Stimulated activated naive CD8-positive, alpha-beta T cell treated with anti-CD3 and anti-CD28 coated beads, Interleukin-15, amount 100 ng/mL, for 72 hours (primary cell): ENCODE results near the gene RIMBP2.
"Not testable (repeated sequence)": the region's sequence is repeated elsewhere in the genome, so short reads cannot be mapped to it uniquely, and the experiment has no call there.

ENCODE experiments used
- ATAC-seq: fragments of 150-1000 bp; cut with Tn5 transposase; 2 replicates; pipeline ENCODE4 v1.10.0; 2021; ENCODE audit warnings: mild to moderate bottlenecking, moderate library complexity
- DNase-seq, 2 donors: peaks; one replicate each; pipeline ENCODE4 v3.0.0; 2021 to 2022
- H3K27ac Mint-ChIP-seq, 2 donors: one replicate each; pipeline ENCODE4 v1.8.0; 2022; ENCODE audit warnings: mild to moderate bottlenecking in 2 of 2, mixed read lengths in 2 of 2, moderate library complexity in 2 of 2
- H3K27me3 Mint-ChIP-seq: one replicate; pipeline ENCODE4 v1.8.0; 2022; ENCODE audit warnings: mixed read lengths
- H3K4me1 Mint-ChIP-seq: one replicate; pipeline ENCODE4 v1.8.0; 2022; ENCODE audit warnings: mild to moderate bottlenecking, mixed read lengths
- H3K4me3 Mint-ChIP-seq, 2 donors: one replicate each; pipeline ENCODE4 v1.8.0; 2022; ENCODE audit warnings: mild to moderate bottlenecking in 2 of 2, mixed read lengths in 2 of 2, moderate library complexity in 1 of 2
- H3K9me3 Mint-ChIP-seq, 2 donors: one replicate each; pipeline ENCODE4 v1.8.0; 2022; ENCODE audit warnings: mixed read lengths in 2 of 2

RIMBP2 gene

DNA sequence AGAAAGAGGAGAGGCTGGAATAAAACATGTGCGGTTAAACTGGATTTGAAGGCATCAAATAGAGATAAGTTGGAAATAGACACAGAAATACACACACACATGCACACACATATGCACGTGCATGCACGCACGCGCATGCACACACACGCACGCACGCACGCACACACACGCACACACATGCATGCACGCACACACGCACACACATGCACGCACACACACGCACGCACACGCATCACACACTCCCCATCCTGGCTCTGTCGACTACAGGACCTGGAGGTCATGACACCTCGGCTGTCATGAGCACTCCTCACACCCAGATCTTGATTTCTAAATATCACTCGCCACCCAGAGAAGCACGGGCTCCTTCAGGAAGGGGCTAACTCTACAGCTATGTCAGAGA lies 51.8 kb downstream of the RIMBP2 start:
- H3K27ac Mint-ChIP-seq: no peak overlapping the region
- no peak for DNase-seq
- H3K4me1 Mint-ChIP-seq: no peaks in the 10 kb centered on the region
- H3K4me3 Mint-ChIP-seq: no peak overlapping the region
- peaks cover 16% of the 10 kb centered on the region for H3K27me3 Mint-ChIP-seq
- H3K9me3 Mint-ChIP-seq: peaks cover 5 to 22% of the 10 kb centered on the region in 2 donors
- ATAC-seq: no peak

DNA sequence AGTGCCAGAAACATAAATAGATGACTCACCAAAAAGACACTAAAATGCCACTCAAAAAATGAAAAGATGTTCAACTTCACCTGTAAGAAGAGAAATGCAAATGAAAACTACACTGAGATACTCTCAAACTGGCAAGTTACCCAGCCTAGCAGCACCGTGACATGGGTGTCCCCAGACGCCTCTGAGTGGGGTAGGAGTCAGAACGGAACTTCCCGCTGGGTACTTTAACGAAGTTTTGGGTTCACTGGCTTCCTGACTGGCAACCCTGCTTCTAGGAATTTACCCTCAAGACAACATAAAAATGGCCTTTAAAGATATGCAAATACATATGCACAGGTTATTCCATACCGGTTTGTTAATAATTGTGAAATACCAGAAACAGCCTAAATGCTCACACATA lies 52.6 kb downstream of the RIMBP2 start:
- ATAC-seq: no peak
- no peak overlapping the region for H3K4me3 Mint-ChIP-seq
- H3K9me3 Mint-ChIP-seq: peaks cover 5 to 15% of the 10 kb centered on the region in 2 donors
- DNase-seq: no peak
- H3K27me3 Mint-ChIP-seq: peaks cover 16% of the 10 kb centered on the region
- no peak overlapping the region for H3K27ac Mint-ChIP-seq
- H3K4me1 Mint-ChIP-seq: no peaks in the 10 kb centered on the region

DNA sequence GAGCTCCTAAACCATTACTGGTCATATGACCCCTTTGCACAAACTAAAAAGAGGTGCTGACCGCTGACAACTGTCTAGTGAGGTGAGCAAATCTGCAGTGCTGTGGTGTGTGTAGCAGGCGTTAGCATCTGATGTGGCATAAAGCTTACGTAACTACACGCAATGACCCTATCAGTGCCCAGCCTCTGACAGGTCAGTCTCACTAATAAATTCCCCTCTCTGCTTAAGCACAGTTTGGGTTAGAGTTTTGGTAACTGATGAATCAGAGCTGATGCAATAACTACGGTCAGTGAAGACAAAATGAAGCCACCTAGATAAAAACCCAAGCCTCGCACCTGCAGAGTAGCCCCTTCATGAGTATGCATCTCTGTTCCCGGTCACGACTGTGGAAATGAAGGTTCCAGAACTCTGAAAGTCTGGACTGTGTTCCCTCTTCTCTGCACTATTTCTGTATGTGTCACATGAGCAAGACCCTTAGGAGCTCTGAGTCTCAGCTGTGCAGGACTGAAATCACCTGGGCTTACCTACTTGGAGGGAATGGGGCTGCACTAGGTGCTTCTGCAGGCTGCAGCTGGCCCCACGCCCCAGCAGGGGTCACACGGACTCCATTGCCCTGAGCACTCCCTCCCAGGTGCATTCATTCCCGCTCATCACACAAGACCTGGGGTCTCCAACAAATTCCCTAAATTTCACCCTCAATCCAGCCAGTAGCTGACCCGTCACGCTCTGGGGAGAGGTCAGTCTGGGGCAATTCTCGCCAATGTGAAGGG lies 54.4 kb downstream of the RIMBP2 start:
- no peak for DNase-seq
- H3K27ac Mint-ChIP-seq: peak overlapping the region in 1 of 2 donors; percentile 43
- no peaks in the 10 kb centered on the region for H3K4me1 Mint-ChIP-seq

DNA sequence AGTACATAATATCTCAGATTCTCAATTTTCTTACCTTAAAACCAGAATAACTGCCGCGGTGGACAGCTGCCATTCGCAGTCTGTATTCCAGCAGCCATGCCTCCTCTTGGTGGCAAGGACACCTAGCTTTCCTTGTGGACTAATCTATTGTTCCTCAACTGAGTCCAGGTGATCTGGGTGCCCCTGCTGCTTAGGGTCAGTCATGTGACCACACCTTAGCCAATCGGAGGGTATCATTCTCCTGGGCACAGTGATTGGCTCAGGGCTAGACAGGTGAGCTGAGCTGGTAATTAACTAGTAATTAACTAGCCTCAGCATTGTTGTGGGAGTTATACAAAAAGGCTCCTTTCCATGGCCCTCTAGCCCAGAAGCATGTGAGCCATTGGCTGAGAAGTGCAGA lies 55.0 kb downstream of the RIMBP2 start:
- no peak for DNase-seq
- no peak for ATAC-seq
- H3K27me3 Mint-ChIP-seq: peaks cover 16% of the 10 kb centered on the region
- H3K4me1 Mint-ChIP-seq: no peaks in the 10 kb centered on the region
- H3K27ac Mint-ChIP-seq: peak overlapping the region in 1 of 2 donors; percentile 43
- no peaks in the 10 kb centered on the region for H3K9me3 Mint-ChIP-seq
- no peak overlapping the region for H3K4me3 Mint-ChIP-seq

More for the DNA sequence above, 54.4 kb downstream of the RIMBP2 start:
- no peak overlapping the region for H3K4me3 Mint-ChIP-seq
- H3K27me3 Mint-ChIP-seq: peaks cover 16% of the 10 kb centered on the region
- no peaks in the 10 kb centered on the region for H3K9me3 Mint-ChIP-seq
- ATAC-seq: no peak

DNA sequence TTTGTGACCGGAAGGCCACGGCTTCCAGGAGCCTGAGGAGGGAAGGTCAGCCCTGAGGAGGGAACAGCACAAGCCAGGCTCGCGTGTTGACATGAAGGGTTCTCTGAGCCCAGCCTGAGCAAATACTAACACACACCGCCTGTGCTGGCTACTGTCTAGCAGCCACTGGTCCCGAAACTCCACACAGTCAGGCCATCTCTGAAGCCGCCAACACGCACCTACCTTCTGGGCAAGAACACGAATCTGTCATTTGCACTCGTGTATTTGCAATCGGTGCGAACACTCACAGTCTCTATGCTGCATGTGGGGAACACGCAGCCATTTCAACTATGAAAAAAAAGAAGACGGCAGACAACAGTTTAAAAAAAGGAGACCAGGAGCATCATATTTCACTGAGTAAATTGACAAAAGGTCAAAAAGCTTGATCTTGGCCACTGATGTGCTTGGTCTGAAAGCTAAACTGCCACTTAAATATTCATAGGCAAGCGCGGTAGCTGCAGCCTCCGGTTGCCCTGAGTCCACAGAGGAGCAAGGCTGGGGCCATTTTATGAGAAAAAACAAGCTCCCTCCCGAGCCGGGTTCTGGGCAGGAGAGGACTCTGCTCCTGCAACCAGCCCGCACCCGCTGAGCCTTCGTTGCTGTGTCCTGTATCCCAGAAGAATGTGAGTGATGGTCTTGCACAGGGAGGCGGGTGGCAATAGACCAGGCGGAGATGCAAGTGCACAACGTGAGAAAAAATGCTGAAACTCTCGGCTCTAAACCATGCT lies 57.8 kb downstream of the RIMBP2 start:
- H3K27ac Mint-ChIP-seq: no peak overlapping the region
- H3K4me3 Mint-ChIP-seq: no peak overlapping the region
- H3K4me1 Mint-ChIP-seq: no peaks in the 10 kb centered on the region
- DNase-seq: no peak
- ATAC-seq: no peak
- peaks cover 0 to 20% of the 10 kb centered on the region in 2 donors for H3K9me3 Mint-ChIP-seq
- H3K27me3 Mint-ChIP-seq: peaks cover 16% of the 10 kb centered on the region

DNA sequence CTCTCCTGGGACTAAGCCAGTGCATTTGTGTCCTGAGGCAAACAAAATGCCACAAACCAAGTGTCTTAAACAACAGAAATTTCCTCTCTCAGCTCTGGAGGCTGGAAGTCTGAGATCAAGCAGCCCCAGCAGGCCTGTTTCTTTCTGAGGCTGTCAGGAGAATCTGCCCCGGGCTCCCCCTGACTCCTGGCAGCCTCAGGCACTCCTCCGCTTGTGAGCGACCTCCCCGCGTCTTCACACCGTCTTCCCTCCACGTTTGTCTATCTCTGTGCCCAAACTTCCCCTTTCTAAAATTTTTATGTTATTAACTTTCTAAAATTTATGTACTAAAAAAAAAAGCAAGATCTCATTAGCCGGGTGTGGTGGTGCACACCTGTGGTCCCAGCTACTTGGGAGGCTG lies 59.7 kb downstream of the RIMBP2 start:
- Mint-ChIP-seq H3K27me3 (peaks cover 15% of the 10 kb centered on the region), H3K27ac (no peak overlapping the region), H3K4me3 (no peak overlapping the region), H3K4me1 (no peaks in the 10 kb centered on the region), H3K9me3 (peaks cover 0 to 28% of the 10 kb centered on the region in 2 donors)
- DNase-seq (no peak), ATAC-seq (no peak)

DNA sequence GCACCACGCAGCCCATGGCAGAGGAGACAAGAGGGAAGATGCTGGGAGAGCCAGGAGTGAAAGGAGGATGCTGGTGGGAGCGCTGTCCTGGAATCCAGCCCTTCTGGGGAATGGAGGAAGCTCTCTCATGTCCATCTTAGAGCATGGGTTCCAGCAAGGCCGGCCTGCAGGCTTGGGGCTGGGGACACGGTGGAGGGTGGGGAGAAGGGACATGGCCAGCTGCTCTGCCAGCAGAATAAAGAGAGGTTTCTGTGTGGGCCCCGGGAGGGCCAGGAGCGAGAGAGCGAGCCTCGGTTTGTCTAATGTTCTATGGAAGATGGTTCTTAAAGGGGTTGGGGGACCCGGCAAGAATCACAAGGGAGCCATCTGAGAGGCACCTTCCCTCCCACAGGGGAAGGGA lies 60.2 kb downstream of the RIMBP2 start:
- no peak overlapping the region for H3K27ac Mint-ChIP-seq
- ATAC-seq (no peak), DNase-seq (no peak)
- no peaks in the 10 kb centered on the region for H3K4me1 Mint-ChIP-seq
- peaks cover 19% of the 10 kb centered on the region for H3K27me3 Mint-ChIP-seq
- H3K4me3 Mint-ChIP-seq: no peak overlapping the region
- H3K9me3 Mint-ChIP-seq: peaks cover 0 to 28% of the 10 kb centered on the region in 2 donors

DNA sequence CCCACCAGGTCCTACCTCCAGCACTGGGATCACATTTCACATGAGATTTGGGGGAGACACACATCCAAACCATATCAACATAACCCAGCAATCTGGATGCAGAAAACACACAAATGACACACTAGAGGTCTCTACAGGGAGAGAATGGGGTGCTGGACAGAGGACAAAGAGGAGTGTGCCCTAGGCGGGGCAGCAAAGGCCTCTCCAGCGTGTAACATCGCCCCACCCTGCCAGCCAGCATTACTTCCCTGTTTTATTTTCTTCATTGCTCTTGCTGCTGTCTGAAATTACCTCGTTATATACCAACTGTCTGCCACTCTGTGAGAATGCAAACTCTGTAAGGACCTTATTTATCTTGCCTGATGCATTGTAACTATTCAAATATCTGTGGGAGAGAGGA lies 61.1 kb downstream of the RIMBP2 start:
- H3K9me3 Mint-ChIP-seq: peaks cover 0 to 28% of the 10 kb centered on the region in 2 donors
- H3K4me1 Mint-ChIP-seq: no peaks in the 10 kb centered on the region
- no peak overlapping the region for H3K4me3 Mint-ChIP-seq
- H3K27me3 Mint-ChIP-seq: peaks cover 27% of the 10 kb centered on the region
- DNase-seq (no peak), ATAC-seq (no peak)
- H3K27ac Mint-ChIP-seq: no peak overlapping the region

DNA sequence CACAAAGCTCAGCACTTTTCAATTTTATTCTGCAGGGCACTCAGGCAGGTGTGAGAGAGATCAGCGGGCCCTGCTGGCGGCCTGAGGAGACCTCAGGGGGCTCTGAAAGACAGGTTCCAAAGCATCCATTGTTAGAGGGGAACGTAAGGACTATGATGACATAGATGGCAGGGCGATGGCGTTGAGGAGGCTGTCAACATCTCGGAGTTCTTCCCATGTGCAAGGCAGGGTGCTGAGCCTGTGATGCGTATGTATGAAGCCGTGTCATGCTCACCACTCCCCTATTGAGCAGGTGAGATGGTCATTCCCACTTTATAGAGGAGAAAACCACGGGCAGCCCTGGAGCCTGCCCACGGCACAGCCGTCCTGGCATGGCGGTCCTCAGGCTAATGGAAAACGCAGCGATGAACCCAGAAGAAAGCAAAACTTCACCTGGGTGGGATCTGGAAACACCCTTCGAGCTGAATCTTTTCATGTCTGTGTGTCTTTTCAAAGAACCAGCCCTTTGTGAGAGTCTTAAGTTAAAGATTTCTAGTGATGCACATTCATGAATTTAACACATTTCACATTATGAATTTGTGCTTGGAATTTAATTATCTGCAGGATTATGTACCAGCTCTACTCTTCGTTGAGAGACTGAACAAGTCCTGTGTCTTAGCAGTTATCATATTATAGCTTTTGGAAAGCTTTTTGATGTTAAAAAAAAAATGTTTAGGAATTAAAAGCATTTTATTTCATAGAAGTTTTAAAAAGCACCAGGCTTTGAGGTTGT lies 64.7 kb downstream of the RIMBP2 start:
- DNase-seq (no peak), ATAC-seq (no peak)
- Mint-ChIP-seq H3K27me3 (peaks cover 27% of the 10 kb centered on the region), H3K9me3 (peaks cover 0 to 28% of the 10 kb centered on the region in 2 donors), H3K4me1 (no peaks in the 10 kb centered on the region), H3K27ac (no peak overlapping the region), H3K4me3 (no peak overlapping the region)

DNA sequence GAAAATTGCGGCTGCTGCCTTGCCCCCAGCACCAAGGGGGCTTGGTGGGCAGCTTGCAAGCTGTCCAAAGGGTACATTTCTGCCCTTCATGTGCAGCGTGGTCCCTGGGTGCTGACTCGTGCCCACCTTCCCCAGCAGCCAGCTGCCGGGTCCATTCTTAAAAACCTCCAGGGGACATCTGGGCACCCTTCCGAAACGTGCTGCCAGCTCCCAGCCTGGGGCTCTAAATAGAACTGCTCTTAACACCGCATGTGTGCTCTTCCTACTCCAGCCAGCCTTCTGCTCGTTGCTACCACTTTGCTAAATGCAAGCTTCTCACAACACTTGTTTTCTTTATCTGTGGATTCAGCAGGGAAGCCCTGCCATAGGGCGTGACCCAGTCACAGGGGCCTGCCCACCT lies 66.0 kb downstream of the RIMBP2 start:
- Mint-ChIP-seq H3K27me3 (peaks cover 18% of the 10 kb centered on the region), H3K4me3 (no peak overlapping the region), H3K9me3 (peaks cover 0 to 23% of the 10 kb centered on the region in 2 donors), H3K4me1 (no peaks in the 10 kb centered on the region), H3K27ac (no peak overlapping the region)
- ATAC-seq (no peak), DNase-seq (no peak)

DNA sequence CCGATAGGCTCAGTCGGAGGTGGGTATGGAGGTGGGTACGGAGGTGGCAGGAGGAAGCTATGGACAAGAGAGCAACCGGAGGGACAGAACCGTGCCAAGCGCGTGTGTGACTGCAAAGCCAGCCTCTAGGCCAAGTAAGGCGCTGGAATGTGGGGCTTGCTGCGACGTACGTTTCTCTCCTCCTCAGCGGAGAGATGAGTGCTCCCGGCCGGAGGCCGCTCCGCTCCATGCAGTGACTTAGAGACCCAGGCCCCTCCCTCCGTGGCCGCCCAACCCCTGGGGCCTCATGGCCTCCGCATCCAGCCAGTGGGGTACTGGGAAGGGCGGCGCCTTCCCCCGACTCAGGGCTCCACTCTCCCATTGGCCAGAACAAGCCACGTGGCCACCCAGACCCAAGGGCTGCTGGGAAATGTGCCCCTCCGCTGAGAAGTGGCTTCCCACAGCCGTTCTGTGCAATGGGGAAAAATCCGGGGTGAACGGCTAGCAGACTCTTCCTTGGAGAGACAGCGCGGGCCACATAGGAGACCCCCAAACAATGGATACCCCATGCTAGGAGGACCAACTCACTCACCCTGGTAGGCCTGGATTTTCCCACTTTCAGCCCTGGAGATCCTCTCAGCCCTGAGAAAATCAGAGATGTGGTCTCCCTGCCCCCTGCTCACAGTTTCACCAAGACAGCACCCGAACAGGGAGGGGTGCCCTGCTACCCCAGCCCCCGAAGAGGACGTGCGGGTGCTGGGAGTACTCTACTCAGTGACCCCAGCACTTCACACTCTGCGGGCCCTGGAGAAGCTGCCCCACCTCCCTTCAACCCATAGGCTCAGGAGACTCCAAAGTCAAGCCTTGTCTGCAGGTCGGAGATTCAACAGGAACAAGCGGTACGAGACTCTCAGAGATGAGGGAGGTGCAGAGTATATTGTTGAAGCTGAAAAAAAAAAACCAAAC lies 66.7 kb downstream of the RIMBP2 start:
- Mint-ChIP-seq H3K4me3 (no peak overlapping the region), H3K9me3 (peaks cover 0 to 16% of the 10 kb centered on the region in 2 donors), H3K27ac (no peak overlapping the region), H3K27me3 (peaks cover 18% of the 10 kb centered on the region), H3K4me1 (no peaks in the 10 kb centered on the region)
- DNase-seq (no peak), ATAC-seq (no peak)

DNA sequence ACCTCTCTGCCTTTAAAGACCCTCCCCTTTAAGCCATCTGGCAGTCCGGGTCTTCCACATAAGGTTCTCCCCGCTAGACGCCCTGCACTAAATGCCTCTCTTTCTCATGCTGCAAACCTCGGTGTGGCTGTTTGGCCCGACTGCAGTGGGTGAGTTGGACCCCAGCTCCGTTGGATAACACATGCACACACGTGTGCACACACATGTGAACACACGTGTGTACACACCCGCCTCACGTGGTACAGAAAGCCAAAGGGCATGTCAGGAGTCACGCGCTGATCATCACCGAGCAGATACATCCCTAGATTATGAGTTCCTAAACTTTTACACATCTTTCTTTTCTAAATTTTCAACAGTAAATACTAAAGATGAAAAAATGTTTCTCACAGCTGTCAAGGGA lies 68.3 kb downstream of the RIMBP2 start:
- DNase-seq (no peak), ATAC-seq (no peak)
- H3K4me3 Mint-ChIP-seq: no peak overlapping the region
- H3K27me3 Mint-ChIP-seq: peaks cover 14% of the 10 kb centered on the region
- peaks cover 0 to 10% of the 10 kb centered on the region in 2 donors for H3K9me3 Mint-ChIP-seq
- no peaks in the 10 kb centered on the region for H3K4me1 Mint-ChIP-seq
- no peak overlapping the region for H3K27ac Mint-ChIP-seq

DNA sequence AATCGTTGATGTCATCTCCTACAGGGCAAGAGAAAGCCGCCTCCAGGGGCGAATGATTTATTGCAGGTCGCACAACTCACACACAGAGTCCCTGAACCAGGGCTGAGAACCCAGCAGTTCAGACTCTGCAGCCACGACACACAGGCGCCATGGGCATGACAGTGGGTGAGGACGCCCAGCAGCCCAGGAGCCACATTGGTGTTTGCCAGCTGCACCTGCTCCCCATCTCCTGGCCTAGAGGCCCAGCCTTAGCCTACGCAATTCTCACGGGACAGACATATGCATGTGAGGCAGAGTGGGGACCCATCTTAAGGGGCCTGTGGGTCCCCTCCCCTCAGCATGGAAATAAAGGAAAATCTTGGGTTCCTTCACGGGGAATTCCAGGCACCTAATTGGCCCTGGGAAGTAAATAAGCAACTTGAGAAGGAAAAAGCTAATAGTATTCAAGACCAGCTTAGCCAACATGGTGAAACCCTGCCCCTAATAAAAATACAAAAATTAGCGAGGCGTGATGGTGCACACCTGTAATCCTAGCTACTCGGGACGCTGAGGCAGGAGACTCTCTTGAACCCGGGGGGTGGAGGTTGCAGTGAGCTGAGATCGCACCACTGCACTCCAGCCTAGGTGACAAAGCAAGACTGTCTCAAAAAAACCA lies 69.3 kb downstream of the RIMBP2 start:
- Mint-ChIP-seq H3K27me3 (peaks cover 12% of the 10 kb centered on the region), H3K27ac (no peak overlapping the region), H3K4me1 (no peaks in the 10 kb centered on the region), H3K4me3 (no peak overlapping the region), H3K9me3 (peaks cover 0 to 6% of the 10 kb centered on the region in 2 donors)
- no peak for DNase-seq
- no peak for ATAC-seq

DNA sequence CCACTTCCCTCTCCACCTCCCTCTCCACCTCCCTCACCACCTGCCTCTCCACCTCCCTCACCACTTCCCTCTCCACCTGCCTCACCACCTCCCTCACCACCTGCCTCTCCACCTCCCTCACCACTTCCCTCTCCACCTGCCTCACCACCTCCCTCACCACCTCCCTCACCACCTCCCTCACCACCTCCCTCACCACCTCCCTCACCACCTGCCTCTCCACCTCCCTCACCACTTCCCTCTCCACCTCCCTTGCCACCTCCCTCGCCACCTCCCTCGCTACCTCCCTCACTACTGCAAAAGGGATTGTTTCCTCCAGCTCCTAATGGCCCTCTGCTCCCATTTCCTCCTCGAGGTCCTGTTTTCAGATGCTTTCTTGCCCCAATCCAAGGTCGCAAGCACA lies 69.9 kb downstream of the RIMBP2 start:
- not testable (repeated sequence) for H3K9me3 Mint-ChIP-seq, H3K4me1 Mint-ChIP-seq, ATAC-seq, DNase-seq, H3K4me3 Mint-ChIP-seq
- Mint-ChIP-seq H3K27ac (peak overlapping the region in 1 of 2 donors; percentile 25), H3K27me3 (peaks cover 11% of the 10 kb centered on the region)
